Measurements from ENCODE around the gene CIITA.

GRCh38 chr16:10937068-10937859 is 60.3 kb downstream of the CIITA start:
- TF ChIP-seq CTCF (IDR thresholded peaks at IDR 0.05), result no peak
- no peak for TF ChIP-seq POLR2A (IDR thresholded peaks at IDR 0.05)

Data from Peyer's patch (tissue), 4 donors.